Keratinocyte (primary cell): ENCODE data around the gene PHF5A.

Experiments
- EZH2 ChIP-seq: IDR thresholded peaks from one replicate; pipeline ENCODE4 v1.6.1; 2012; ENCODE audit warnings: inconsistent platforms, mild to moderate bottlenecking, low read length, moderate library complexity
- TF ChIP-seq, protein P1 (sequence below), 3 experiments: IDR thresholded peaks in 1 of 3; conservative IDR thresholded peaks in 1 of 3; optimal IDR thresholded peaks in 1 of 3; 2 replicates in 2 of 3; 3 replicates in 1 of 3; pipeline versions ENCODE3 to v1.5.1; 2011; ENCODE audit warnings: low read length in 3 of 3, mild to moderate bottlenecking in 3 of 3, moderate library complexity in 2 of 3, control low read depth in 1 of 3, inconsistent platforms in 1 of 3; ENCODE audit not compliant: insufficient read depth in 2 of 3; ENCODE audit errors: extremely low read depth in 1 of 3

- TF ChIP-seq, protein P1, sequence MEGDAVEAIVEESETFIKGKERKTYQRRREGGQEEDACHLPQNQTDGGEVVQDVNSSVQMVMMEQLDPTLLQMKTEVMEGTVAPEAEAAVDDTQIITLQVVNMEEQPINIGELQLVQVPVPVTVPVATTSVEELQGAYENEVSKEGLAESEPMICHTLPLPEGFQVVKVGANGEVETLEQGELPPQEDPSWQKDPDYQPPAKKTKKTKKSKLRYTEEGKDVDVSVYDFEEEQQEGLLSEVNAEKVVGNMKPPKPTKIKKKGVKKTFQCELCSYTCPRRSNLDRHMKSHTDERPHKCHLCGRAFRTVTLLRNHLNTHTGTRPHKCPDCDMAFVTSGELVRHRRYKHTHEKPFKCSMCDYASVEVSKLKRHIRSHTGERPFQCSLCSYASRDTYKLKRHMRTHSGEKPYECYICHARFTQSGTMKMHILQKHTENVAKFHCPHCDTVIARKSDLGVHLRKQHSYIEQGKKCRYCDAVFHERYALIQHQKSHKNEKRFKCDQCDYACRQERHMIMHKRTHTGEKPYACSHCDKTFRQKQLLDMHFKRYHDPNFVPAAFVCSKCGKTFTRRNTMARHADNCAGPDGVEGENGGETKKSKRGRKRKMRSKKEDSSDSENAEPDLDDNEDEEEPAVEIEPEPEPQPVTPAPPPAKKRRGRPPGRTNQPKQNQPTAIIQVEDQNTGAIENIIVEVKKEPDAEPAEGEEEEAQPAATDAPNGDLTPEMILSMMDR (optimal IDR thresholded peaks at IDR 0.05 in 1 of 3, IDR thresholded peaks at IDR 0.05 in 1 of 3, conservative IDR thresholded peaks at IDR 0.05 in 1 of 3; ENCODE audit: extremely low read depth in 1 of 3, insufficient read depth in 2 of 3, low read length in 3 of 3): no peak
- no peak for TF ChIP-seq EZH2
Measured at GRCh38 chr22:41470886-41471285, 2.4 kb upstream of the PHF5A start.
